T follicular helper cell (primary cell): Measurements from ENCODE around the gene POLR1C.
"Not testable (repeated sequence)": the region's sequence is repeated elsewhere in the genome, so short reads cannot be mapped to it uniquely, and the experiment has no call there.

Source experiments
- DNase-seq: peaks from one replicate; pipeline ENCODE4 v3.0.0-alpha.2; 2020; ENCODE audit warnings: low read depth

Gene POLR1C

GRCh38 chr6:43509984-43510826 lies 6.7 kb upstream of the POLR1C start, which contains the start of gene LRRC73:
TSS of gene LRRC73 (minus strand) at chr6:43510346. CDS start at chr6:43509785, 561 bp downstream.
- peak; percentile 71 for DNase-seq

DNA sequence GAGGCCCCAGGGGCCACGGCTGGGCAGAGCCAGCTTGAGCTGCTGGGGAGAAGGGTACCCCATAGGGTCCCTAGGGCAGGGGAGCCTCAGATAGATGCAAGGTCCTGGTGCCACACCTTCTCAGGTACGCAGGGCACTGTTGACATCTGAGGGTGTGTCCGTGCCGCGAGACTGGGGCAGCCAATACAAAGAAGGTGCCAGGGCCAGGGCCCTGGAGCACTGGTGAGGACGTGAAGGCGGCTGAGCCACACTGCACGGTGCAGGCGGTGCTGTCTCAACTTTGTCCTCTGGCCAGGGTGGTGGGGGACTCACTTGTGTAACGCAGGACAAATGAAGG lies 6.1 kb upstream of the POLR1C start:
- no peak for DNase-seq

DNA sequence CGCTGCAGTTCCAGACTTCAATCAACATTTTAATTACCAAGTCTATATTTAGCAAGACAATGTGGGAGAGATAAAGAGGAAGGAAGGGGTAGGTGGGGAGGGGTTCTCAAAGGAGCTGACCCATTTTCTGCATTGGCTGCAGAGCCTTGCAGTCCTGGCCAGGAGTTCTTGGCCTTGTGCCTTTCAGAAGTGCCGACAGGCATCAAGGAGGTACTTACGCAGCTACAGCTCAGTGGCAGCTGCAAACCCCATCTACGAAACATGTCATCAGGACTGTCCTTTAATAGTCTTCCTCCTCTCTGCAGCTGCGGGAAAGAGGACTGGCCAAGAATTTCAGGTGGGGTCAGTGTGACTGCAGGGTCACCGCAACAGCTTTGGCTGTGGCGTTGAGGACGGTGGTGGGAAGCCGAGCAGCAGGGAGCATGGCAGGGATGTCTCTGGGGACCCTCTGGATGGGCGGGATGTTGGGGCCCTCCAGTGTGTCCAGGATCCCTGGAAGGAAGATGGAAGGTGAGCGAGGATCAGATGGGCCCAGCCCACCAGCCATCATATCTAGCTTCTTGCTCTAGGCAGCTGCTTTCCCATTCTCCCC lies 5.0 kb upstream of the POLR1C start:
- DNase-seq = no peak

DNA sequence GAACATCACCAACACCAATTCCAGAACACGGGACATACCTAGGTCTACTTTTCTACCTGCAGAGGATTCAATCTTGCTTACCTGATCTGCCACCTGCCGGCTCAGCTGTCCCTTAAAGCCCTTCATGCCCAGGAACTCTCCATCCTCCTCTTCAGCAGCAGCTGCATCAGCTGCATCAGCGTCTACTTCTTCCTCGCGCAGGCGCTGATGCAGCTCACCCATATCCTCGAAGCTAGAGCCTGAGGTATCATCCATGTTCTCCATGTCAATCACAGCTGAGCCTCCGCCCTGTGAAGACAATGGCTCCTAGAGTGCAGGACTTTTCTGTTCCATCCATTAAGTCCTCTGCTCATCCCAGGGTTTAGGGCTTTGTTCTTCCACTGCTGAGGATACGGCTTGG lies 1.1 kb upstream of the POLR1C start:
- DNase-seq = no peak

- DNase-seq = no peak
Observed at GRCh38 chr6:43516367-43516696, 557 bp upstream of the POLR1C start.

DNA sequence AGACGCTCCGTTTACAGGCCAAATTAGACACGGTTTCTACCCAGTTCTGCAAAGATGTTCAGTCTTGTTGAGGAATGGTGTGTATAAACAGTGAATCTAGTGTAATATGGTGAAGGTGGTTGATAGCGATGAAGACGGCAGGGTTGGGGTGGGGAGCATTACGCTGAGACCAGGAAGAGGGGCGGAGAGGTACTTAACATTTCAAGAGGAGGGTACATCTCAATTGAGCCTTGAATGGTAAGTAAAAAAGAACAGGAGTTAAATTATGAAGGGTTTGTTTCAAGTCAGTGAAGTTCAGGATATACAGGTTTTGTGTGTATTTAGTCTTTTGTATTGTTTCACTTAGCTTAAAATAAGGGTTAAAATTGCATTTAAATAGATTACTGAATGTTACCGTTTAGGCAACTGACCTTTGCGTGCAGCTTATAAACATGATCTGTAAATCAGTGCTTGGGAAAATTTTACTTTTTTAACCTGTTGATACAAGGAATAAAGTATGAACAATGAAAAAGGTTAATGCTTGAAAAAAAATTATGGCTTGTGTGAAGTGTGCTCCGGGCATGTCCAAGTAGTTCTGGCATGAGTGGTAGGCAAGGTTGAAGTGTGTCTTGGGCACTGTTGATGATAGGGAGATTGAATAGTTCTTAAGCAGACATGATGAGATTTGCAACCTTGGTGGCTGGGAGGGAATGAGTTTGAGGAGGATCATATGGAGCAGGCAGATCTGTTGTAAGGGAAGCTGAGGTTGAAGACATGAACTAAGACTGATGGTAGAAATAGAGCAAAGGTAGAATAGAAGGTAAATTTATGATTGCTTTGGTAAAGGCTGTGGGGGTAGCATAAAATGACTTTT lies 842 bp downstream of the POLR1C start:
- no peak for DNase-seq

DNA sequence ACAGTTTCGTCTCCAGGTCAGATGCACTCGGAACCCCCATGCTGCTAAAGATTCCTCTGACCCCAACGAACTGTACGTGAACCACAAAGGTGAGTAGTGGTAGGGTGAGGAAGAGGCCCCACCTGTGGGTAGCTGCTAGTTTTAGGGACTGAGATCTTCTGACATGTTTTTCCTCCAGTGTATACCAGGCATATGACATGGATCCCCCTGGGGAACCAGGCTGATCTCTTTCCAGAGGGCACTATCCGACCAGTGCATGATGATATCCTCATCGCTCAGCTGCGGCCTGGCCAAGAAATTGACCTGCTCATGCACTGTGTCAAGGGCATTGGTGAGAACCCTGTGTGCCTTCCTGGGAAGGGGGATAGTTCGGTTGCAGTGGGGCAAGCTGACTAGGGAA lies 3.2 kb downstream of the POLR1C start:
- DNase-seq = no peak

DNA sequence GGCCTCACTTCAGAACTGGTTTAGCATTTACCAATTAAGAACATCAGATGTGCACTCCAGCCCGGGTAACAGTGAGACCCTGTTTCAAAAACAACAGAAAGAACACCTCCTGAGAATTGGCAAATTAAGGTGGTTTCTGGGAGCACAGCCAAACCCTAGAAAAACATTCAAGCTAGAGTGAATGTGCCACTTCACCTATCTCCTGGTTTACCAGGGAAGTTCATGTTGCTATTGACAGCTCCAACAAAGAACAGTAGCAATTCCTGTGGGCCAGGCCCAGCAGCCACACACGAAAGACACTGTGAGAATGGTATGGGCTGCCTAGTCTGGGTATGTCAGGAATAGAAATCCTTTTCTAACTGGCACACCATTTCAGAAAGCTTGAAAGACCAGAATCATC lies 4.9 kb downstream of the POLR1C start:
- no peak for DNase-seq

DNA sequence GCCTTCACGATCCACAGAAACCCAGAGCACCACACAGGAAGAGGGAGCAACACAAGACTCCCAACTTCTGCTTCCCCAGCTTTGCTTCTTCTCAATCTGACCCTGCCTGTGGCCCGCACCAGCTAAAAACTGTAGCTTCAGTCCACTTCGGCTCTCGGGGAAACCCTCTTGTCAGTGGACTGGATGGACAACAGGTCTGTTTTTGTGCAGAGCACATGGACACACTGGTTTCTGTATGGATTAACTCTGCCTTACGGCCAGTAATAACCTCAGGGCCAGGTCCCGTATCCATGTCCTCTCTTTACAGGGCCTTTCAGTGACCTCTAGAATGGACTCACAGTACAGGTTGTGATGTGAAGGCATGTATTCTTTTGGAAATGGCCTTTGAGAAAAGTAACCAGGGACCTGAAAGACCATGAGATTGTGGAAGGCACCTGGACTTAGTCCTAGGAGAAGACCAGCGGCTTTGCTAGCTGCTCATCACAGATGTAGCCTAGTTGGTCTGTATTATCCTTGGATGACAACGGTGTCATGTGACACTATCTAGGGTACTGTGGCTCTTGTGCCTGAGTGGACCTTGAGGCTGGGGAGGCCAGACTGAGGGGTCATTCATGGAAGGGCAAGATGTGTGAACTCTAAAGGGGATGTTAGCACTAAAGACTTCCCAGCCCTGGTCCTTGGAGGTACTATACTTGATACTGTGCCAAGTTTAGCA lies 5.8 kb downstream of the POLR1C start:
- no peak for DNase-seq

GRCh38 chr6:43523284-43523683 lies 6.4 kb downstream of the POLR1C start:
- DNase-seq = no peak

DNA sequence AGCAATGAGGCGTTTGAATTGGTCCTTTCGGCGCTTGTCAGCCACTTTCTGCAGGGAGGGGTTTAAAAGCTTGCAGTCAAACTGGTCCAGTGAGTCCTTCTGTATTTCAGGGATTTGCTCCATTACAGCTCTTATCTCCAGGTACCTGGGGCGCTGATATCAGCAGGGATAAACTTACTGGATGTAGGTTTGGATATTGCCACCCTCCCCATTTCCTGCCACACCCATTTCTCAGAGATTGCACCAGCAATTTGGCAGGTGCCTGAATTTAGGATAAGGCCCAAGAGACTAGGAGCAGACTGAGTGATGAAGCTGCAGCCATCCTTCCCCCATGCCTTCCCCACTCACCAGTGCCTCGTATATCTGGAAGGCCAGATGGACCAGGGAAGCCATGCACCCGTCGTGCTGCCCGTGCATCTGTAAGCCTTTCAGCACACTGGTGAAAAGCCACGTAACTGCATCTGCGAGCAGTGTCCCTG lies 7.6 kb downstream of the POLR1C start:
- no peak for DNase-seq

DNA sequence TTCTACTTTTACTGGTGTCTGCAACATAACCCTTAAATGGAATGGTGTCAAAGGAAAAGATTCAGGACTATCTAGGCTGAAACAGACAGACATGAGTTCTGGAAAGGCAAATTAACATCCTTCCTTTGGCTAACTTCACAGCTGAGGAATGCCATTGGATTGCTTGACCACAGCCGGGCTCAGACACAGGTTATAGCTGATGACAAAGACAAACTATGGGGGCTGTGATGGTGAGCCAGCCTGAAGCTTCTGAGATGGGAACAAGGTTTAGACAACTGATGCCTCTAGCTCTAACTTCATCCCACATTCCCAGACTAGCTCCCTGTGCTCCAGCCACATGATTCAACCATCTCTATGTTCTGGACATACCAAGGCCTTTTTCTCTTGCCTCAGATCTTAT lies 15.3 kb downstream of the POLR1C start:
- no peak for DNase-seq

- not testable (repeated sequence) for DNase-seq
Observed at GRCh38 chr6:43538986-43539385, 22.1 kb downstream of the POLR1C start.

GRCh38 chr6:43539409-43539808 lies 22.5 kb downstream of the POLR1C start:
- not testable (repeated sequence) for DNase-seq

DNA sequence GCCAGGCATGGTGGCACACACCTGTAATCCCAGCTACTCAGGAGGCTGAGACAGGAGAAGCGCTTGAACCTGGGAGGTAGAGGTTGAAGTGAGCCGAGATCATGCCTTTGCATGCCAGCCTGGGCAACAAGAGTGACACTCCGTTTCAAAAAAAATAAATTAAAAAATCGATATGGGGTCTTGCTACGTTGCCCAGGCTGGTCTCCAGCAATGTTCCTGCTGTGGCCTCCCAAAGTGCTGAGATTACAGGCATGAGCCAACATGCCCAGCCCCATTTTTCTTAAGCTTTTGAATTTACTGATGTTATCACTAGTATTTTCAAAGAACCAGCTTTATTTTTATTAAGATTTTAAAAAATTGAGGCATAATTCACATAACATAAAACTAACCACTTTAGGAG lies 23.6 kb downstream of the POLR1C start:
- no peak for DNase-seq

DNA sequence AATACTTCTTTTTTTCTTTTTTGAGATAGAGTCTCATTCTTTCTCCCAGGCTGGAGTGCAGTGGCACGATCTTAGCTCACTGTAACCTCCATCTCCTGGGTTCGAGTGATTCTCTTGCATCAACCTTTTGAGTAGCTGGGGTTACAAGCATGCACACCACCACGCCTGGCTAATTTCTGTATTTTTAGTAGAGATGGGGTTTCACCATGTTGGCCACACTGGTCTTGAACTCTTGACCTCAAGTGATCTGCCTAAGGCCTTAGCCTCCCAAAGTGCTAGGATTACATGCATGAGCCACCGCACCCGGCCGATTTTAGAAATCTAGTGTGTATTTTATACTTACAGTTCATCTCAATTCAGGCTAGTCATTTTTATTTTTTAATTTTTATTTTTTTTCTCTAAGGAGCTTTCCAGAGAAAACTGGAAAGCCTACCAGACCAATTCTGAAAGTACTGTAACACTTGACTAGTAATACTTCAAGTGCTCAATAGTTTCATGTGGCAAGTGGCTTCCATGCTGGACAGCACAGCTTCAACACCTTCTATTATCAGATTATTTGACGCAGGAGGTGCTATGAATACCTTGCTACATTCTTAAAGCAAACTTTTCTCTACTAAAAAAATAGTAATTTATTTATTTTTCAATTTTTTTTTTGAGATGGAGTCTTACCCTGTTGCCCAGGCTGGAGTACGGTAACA lies 25.0 kb downstream of the POLR1C start:
- DNase-seq = no peak

DNA sequence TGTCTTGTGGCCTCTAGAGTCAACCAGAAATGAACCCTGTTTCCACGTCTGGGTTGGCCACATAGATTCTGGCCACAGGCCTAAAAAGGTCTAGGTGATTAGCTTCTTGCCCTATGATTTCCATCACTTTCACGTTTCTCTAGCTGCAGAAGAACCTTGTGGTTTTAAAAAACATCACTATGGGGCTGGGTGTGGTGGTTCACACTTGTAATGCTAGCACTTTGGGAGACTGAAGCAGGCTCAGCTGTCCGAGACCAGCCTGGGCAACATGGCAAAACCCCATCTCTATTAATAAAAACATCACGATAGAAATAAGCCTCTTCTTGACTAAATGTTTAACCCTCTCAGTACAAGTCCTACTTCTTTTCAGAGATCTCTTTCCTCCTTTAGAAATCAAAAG lies 27.6 kb downstream of the POLR1C start:
- DNase-seq = no peak

GRCh38 chr6:43547222-43547621 lies 30.3 kb downstream of the POLR1C start:
- DNase-seq = no peak

DNA sequence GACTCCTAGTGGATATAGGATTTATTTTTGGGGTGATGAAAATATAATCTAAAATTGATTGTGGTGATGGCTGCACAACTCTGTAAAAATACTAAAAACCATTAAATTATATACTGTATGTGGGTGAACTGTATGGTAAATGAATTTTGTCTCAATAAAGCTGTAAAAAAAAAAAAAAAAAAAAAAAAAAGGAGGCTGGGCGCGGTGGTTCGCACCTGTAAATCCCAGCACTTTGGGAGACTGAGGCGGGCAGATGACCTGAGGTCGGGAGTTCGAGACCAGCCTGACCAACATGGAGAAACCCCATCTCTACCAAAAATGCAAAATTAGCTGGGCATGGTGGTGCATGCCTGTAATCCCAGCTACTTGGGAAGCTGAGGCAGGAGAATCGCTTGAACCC lies 40.7 kb downstream of the POLR1C start:
- not testable (repeated sequence) for DNase-seq

DNA sequence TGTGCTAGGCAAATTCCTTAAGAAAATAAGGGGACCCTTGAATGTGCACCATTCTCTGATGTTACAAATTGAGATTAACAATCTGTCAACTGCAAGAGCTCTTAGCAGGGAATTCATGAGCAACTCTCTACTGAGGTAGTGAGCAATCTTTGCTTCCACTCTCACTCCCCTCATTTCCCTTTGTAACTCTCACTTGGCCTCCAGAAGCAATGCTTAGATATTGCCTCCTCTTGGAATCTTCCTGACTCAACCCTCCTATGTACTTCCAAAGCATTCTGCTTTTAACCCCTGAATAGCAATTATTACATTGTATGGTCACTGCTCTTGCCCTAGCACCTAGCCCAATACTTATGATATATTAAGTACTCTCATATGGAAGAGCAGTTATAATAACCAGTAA lies 42.4 kb downstream of the POLR1C start:
- no peak for DNase-seq

GRCh38 chr6:43570876-43571441 lies 54.1 kb downstream of the POLR1C start:
- DNase-seq = no peak
